NCI-H1436 (cell line): ENCODE measurements around the gene DUSP22.

ENCODE experiments used
- DNase-seq: peaks from one replicate; lab custom pipeline; 2025; lab: John Stamatoyannopoulos, UW

Gene DUSP22

GRCh38 chr6:380234-381218 lies 88.2 kb downstream of the DUSP22 start:
- no peak for DNase-seq

GRCh38 chr6:381742-382461 lies 89.6 kb downstream of the DUSP22 start:
- no peak for DNase-seq

- DNase-seq: no peak
These were observed 90.9 kb downstream of the DUSP22 start for GRCh38 chr6:382883-383810.

- DNase-seq: no peak
These were observed 91.6 kb downstream of the DUSP22 start for GRCh38 chr6:383856-384255.

- DNase-seq: no peak
These were observed 92.6 kb downstream of the DUSP22 start for GRCh38 chr6:384898-385297.

- no peak for DNase-seq
These were observed 93.3 kb downstream of the DUSP22 start for GRCh38 chr6:385614-386013.

- no peak for DNase-seq
These were observed 94.5 kb downstream of the DUSP22 start for GRCh38 chr6:386688-387266.

GRCh38 chr6:387293-387741 lies 95.0 kb downstream of the DUSP22 start:
- no peak for DNase-seq

GRCh38 chr6:388202-388903 lies 96.1 kb downstream of the DUSP22 start:
- no peak for DNase-seq

- DNase-seq: no peak
These were observed 96.9 kb downstream of the DUSP22 start for GRCh38 chr6:389143-389542.

- no peak for DNase-seq
These were observed 97.3 kb downstream of the DUSP22 start for GRCh38 chr6:389622-390021.

GRCh38 chr6:390914-391558 lies 98.7 kb downstream of the DUSP22 start:
- DNase-seq: no peak

- no peak for DNase-seq
These were observed 99.5 kb downstream of the DUSP22 start, which contains the start of gene IRF4 for GRCh38 chr6:391559-392440. Gene IRF4 (plus strand): TSS chr6:391752. CDS start chr6:393153, 1,401 bp downstream.

GRCh38 chr6:392441-393390 lies 100.4 kb downstream of the DUSP22 start:
- no peak for DNase-seq

GRCh38 chr6:393391-394221 lies 101.3 kb downstream of the DUSP22 start:
- DNase-seq: no peak

- DNase-seq: no peak
These were observed 102.5 kb downstream of the DUSP22 start for GRCh38 chr6:394641-395289.
